ENCODE results near the gene TRPV4.

The TRPV4 gene

DNA sequence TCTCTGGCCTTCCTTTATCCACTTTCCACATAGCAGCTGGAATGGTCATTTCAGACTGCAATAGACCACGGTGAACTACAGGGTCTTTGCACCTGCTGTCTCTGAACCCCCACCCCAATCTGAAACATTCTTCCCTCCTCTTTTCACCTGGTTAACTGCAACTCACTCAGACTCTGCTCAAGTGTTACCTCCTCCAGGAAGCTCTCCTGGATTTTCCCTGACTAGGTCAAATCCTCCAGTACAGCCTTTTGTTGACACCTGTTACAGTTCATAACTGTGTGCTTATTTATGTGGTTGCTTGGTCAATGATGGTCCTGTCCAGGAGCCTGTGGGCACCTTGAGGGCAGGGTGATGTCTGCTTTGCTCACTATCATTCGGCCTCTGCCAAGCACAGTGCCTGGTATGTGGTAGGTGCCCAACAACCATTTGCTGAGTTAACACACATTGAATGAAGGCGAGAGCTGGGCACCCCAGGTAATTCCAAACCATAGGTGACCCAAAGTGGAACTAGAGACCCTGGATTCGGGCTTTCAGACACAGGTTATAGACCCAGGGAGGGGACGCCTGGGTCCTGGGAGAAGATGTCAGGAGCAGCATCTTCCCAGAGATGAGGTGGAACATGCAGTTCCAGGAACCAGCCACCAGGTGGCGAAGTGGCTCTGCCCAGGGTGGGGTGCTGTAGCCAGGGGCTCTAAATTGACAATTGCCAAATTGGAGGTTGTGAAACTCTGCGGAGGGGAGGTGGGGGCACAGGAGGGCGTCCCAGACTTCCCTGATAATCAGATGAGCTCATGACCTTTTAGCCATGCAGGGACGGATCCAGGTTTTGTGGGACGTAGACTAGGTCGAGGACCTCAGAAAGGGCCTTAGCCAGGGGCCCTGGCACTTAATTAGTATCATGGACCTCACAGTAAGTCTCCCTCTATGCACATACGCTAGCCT lies 28.1 kb downstream of the TRPV4 start:
- FAIRE-seq = no peak

DNA sequence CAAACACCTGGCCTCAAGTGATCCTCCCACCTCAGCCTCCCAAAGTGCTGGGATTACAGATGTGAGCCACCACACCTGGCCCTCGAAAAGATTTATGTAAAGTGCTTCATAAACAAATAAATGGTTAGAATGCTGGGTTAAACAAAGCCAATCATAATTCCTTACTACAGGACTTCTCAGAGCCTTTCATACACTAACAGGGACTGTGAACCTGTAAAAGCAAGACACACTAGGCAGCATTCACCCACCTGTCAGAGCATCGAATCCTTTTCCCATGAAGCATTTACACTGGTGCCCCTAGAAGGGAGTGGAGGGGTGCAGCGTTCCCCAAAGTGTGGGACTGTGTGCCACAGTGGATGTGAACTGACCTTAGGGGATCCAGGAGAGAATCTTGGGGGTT lies 29.5 kb downstream of the TRPV4 start:
- FAIRE-seq = no peak

DNA sequence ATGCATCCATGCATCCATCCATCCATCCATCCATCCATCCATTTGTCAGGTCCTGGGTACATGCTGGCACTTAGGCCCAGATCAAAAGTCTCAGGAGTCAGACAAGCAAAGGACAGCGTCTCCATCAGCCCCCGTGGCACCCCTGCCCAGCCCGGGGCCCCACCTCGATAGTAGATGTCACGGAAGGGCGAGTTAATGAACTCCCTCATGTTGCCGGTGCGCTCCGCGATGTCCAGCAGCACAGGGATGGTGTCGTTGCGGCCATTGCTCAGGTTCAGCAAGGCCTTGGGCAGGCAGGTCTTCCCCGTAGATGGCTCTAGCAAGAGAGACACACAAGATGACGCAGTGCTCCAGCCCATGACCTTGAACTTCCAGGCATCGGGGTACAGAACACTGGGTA lies 30.4 kb downstream of the TRPV4 start:
- FAIRE-seq = no peak

DNA sequence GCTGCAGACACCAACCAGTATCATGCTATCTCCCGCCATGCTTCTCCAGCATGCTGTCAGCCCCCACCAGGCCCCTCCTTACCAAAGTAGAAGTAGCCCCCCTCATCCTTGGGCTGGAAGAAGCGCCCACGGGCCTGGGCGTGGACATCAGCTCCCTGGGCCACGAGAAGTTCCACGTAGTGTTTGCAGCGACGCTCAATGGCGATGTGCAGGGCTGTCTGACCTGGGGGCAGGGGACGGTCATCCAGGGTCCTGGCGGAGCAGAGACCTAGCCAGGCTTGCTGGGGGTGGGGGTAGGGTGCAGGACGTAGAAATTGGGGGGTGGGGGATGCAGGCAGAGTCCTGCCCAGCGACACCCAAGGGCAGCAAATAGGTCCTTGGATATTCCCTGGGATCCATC lies 32.7 kb downstream of the TRPV4 start:
- FAIRE-seq = no peak

DNA sequence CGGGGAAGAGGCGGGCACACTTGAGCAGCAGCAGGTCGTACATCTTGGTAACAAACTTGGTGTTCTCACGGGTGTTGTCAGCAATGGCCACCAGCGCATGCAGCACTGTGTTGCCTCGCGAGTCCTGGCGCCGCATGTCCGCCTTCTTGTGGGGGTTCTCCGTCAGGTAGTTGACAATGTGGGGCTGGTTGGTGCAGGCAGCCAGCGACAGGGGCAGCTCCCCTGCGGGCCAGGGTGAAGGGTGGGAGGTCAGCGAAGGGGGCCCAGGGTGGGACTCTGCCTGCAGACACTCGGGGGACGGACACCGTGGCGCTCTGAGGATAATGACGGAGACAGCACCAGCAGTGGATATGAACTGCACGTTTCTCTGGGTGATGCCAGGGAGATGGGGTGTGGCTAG lies 34.5 kb downstream of the TRPV4 start:
- FAIRE-seq = no peak

DNA sequence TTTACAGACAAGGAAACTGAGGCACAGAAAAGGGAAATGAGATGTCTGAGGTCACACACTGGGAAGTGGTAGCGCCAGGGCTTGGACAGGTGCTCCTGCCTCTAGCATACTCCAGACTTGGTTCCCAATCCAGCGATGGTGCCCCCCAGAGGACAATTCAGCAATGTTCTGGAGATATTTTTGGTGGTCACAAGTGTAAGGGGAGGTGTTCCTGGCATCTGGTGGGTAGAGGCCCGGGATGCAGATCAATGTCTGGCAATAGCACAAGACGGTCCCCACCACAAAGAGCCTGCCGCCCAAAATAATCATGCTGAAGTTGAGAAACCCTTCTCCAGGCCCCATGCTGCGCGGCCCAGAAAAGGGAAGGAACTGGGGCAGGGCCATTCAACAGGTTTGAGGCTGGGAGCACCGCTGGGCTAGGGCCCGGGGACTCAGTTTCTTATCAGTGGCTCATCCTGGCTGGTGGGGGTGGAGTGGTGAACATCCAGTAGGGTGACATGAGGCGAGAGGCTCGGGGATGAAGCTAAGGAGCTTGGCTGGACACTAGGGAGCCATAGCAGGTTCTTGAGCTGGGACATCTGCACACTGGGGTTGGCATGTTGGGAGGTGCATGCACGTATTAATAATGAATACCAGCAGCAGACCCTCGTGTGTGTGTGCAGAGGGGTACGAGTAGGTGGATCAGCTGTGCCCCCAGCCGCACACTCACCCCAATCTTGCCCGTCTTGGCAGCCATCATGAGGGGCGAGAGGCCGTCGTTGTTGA lies 35.1 kb downstream of the TRPV4 start:
- FAIRE-seq = no peak

DNA sequence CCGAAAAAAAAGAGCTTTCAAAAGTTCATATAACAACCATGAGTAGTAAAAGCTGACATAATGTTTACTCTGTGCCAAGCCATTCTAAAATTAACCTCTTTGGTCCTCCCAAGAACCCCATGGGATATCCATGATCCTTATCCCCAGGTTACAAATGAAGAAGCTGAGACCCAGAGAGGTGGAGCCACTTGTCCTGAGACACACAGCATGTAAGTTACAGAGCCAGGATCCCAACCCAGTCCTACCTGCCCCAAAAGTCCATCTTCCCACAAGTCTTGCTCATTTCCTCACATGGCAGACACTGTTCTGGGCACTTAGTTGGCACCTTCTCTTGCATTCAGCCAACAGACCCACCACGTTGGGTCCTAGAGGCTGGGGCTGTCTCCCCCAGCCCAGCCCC lies 37.1 kb downstream of the TRPV4 start:
- no peak for FAIRE-seq

DNA sequence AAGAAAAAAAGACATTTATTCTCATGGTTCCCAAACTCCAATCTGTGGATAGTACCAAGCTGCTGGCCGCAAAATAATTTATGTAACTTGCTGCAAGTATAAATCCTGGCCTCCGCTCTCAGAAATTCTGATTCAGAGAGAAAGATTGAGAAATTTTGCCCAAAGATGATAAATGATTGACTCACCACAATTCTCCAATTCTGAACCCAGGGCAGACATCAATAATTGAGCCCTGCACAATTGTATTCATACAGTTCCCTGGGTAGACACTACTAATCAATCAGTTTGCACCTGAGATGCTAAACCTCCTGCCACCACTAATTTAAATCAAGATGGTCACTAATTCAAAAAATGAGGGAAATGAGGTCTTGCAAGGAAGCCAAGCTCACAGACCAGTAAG lies 38.2 kb downstream of the TRPV4 start:
- no peak for FAIRE-seq

DNA sequence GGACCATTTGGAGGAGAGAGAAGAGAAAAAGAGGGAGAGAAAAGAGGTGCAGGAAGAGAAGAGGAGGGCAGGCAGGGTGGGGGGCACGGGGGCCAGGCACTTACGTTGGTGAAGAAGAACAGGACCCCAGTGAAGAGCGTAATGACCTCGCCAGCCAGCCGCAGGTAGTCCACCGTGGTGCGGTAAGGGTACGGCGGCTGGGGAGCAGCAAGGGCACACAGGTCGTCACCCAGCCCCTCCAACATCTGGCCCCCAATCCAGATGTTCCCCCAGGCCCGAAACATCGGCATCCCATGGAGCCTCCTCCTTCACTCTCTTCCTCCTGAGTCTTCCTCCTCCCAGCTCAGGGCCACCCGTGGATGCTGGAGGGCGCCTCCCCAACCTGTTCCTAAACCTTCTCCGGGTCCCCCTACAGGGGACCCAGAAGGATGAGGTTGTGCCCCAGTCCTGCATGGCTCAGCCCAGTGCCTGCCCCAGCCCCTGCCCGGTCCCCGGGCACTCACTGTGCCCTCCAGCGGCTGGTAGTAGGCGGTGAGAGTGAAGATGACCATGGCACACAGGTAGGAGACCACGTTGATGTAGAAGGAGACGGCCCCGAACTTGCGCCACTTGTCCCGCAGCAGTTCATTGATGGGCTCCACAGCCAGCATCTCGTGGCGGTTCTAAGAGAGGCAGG lies 39.2 kb downstream of the TRPV4 start:
- FAIRE-seq = no peak

DNA sequence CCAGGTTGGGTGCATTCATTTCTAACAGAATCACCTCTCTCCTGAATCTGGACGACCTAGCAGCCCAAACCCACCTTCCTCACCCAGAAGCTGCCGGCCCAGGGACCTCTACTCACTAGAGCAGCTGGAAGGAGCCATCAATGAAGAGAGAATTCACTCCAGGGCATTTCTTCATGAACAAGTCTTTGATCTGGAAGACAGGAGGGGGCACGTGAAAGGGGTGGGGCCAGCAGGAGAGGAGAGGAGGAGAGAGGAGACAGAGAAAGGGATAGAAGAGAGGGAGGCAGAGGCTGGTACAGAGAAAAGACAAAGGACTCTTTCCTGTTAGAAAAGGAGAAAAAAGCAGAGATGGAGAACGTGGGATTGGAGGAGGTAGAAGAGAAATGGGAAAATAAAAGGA lies 39.8 kb downstream of the TRPV4 start:
- FAIRE-seq = no peak

DNA sequence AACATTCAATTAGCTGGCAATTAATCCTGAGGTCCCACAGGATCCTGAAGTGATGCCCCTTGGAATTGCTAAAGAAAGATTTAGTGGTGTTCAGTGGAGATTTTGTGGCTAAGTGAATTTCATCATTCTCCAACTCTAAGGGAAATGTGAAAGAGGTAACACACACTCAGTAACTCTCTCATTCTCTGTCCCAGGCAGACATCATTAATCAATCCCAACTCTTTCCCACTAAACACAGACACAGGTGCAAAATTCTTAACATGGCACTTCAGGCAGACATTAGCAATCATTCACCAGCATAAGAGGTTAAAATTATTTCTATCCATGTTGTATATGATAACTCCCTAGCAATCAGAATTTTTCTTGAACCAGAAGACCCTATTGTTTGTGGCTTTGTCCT lies 40.2 kb downstream of the TRPV4 start:
- no peak for FAIRE-seq

DNA sequence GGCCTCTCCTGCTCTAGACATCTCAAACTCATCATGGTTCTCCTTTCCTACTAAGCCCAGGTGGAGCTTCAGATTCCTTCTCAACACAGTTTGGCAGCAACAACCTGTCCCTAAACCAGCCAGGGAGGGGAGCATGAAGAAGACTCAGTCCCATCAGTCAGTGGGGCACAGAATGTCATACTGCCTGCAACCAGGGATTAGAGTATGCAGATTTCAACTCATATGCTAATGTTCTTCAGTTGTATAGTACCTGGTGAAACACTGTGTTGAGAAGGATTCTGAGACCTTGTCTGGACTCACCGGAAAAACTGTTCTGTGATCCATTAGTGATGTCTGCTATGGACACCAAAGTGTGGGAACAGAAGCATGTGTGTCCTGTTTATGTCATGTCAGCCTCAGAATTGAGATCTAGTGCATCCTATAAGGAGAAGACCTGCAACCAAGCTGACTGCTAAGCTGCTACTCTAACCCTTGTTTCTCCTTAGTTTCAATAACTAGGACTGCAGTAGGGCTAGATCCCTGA lies 43.6 kb downstream of the TRPV4 start:
- no peak for FAIRE-seq

DNA sequence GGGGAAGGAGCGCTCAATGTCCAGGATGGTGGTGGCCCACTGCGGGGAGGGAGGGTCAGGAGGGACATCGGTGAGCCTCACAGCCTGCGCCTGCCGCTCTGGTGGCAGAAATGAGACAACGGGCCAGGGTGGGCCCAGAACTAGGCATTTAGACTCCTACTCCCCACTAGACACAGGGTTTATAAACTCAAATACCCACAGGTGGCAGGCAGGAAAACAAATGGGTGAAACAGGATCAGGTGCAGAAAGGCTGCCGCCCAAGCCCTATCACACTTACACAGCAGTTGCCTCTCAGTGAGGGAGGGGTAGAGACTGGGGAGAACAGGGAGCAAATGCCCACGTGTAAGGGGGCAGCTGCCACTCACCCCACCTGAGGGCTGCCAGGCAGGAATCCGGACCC lies 46.4 kb downstream of the TRPV4 start:
- FAIRE-seq = no peak

DNA sequence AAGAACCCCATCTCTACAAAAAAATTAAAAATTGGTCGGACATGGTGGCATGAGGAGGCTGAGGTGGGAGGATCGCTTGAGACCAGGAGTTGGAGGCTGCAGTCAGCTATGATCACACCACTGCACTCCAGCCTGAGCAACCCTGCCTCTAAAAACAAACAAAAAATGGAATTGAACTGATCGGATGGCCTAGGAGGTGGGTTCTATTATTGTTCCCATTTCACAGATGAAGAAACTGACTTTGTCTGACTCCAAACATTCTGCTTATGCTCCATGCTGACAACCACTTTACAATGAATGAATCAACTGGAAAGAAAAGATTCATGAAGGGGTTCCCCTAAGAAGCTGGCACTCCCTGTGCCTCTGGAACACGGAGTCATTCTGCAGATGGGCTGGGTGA lies 47.3 kb downstream of the TRPV4 start:
- FAIRE-seq = no peak

DNA sequence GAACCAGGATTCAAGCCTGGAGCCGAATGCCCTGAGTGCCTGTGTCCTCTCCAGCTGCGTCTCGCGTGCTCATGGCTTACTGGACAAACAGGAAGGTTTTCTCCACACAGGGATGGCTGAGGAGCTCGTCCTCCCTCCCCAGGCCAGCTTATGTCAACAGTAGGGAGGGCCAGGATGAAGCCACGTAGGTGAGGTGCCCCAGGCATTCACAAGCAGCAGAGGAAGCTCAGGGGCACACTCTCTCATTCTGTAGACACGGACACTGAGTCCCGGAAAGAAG lies 49.3 kb downstream of the TRPV4 start:
- FAIRE-seq = no peak

DNA sequence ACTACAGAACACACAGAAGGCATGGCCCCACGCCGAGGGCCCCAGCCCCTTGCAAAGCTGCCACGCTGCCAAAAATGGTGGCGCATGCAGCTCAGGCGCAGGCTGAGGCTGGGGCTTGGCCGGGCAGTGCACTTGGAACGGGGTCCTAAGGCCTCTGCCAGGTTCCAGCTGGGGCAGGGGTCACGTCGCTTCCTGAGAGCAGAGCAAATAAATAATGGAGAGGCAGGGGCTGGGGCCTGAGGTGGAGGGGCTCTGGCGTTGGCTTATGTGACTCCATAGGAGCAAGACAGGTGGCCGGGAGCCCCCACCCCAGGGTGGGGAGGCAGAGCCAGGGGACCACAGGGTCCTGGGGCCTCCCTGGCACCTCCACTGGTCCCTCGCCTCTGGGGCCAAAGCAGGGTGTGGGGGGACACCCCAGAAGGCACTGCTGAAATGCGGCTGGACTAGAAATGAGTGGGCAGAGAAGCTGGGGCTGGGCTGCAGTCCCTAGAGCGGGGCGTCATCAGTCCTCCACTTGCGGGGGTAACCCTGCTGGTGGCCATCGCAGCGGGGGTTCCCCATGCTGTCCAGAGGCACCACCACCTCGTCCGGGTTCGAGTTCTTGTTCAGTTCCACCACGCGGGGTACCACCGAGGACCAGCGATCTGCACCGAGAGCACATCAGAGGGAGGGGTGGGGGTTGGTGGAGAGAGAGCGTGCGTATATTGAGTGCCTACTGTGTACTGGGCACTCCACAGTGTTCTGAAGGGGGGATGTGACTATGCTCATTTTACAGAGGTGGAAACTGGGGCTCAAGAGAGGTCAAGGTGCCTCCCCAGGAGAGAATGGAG lies 49.8 kb downstream of the TRPV4 start:
- FAIRE-seq = no peak

DNA sequence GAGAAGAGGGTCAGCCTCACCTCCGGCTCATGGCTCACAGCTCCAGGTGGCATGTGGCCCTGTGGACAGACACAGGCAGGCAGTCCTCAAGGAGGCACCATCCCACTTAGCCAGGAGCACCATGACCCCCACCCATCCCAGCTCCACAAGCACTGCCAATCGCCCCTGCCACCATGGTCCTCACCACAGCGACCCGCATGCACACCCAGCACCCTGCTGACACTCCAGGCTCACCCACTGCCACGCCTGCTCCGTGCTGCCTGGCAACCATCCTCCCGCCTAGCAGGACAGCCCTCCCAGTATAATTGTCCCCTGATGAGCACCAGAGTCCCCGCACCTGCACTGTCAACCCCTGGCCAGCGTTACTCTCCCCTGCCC lies 50.9 kb downstream of the TRPV4 start:
- no peak for FAIRE-seq

DNA sequence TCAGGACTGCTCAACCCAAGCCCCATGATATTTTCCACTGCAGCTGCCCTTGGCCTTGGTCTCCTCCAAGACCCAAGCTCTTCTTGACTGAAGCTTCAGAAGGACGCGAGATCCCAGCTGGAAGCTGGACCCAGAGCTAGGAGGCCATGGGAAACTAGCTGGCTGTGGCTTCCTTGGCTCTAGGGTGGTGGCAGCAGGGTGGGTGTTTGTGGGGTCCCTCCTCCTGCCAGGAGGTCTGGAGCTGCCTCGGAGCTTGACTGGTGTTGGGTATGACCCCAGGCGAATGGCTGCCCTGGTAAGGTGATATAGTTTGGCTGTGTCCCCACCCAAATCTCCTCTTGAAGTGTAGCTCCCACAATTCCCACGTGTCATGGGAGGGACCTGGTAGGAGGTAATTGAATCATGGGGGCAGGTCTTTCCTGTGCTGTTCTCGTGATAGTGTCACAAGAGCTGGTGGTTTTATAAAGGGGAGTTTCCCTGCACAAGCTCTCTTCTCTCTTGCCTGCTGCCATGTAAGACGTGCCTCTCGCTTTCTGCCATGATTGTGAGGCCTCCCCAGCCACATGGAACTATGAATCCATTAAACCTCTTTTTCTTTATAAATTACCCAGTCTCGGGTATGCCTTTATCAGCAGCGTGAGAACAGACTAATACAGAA lies 51.4 kb downstream of the TRPV4 start:
- no peak for FAIRE-seq

DNA sequence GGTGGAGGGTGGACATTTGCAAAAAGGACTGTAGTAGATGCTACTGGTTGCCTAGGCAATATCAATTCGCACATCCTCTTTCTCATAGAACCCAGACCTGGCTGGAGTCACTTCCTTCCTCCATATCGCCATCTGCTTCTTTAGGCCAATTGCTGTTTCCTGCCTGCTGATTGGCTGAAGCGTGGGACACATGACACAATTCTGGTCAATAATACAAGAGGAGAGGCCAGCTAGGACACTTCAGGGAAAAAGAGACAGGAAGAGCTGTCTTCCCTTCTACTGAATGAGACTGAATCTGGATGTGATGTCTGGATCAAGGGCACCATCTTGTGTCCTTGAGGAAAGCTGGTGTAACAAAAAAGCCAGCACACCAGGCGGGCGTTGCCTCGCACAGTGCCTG lies 53.8 kb downstream of the TRPV4 start:
- no peak for FAIRE-seq

DNA sequence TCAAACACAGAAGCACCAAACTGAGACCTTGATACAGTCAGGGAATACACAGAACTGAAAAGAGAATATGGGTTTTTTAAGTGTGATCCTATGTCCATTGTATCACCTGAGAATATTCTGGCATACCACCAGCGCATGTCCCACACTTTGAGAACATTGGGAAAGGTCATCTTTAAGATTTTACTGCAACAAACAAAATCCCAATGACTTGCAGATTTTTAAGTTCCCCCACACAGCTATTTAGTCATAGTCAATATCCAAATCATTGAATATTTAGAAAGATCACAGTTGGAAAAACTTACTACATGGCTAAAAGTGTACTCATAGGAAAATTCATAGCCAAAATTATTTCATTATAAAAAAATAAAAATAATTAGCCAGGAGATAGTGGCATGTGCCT lies 54.5 kb downstream of the TRPV4 start:
- no peak for FAIRE-seq

DNA sequence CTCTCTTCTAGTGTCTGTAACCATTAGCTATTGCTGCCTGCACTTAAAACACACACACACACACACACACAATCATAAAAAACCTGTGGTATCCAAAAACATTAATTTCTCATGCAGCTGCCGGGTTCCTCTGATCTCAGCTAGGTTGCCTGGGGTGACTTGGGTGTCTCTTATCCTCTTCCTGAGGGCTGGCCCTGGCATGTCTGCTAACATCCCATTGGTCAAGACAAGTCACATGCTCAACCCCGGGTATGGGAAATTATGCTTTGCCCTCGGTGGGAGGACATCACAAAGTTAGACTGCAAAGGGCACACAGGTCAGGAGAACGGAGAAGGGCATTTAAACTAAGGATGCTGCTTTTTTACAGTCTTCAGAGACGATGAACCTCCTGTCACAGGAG lies 55.7 kb downstream of the TRPV4 start:
- FAIRE-seq = no peak

DNA sequence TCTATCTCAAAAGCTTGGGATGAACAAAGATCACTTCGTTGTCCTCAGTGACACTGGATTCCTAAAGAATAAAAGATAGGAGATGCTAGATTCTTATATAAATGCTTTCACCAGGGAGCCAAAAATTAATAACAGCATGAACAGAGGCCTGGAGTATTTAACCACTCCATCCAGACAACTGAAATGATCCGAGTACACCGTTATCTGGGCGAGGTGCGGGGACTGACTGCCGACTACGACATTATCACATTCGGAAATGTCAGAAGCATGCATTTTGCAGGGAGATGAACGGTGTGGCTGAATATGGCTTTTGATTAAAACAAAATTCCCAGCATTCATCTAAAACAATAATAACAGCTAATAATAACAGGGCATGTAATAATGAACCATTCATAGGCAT lies 56.6 kb downstream of the TRPV4 start:
- FAIRE-seq = no peak
